ENCODE results near the gene EMX1.

DNA sequence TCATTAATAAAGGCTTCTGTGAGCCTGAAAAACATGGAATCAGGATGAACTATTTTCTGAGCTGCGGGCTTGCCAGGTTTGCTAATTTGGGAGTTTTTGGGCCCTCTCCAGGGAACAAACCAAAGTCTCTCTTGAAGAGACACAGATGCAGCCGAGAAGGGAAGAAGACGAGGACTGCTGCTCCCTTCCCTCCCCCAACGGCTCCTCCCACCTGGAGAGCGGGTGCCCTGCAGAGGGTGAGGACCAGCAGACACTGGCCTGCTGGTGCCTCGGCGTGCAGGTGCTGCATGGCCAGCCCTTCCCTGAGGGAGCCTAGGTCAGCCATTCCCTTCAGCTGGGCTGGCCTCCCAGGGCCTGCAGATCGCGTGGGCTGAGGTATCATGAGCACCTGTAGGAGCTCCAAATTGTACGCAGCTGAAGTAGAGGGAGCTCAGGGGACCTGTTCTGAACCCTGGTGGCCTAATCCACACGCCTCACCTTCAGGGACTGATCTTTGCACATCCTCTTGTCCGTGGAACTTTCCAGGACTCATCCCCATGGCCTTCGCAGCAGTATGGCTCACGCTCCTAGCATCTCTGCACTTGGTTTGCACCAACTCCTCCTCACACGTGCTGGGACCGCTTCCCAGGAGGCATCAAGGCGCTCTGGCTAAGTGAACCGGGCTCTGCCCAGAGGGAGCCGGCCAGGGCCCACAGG, 19.5 kb downstream of the EMX1 start:
- TF ChIP-seq, protein P1, sequence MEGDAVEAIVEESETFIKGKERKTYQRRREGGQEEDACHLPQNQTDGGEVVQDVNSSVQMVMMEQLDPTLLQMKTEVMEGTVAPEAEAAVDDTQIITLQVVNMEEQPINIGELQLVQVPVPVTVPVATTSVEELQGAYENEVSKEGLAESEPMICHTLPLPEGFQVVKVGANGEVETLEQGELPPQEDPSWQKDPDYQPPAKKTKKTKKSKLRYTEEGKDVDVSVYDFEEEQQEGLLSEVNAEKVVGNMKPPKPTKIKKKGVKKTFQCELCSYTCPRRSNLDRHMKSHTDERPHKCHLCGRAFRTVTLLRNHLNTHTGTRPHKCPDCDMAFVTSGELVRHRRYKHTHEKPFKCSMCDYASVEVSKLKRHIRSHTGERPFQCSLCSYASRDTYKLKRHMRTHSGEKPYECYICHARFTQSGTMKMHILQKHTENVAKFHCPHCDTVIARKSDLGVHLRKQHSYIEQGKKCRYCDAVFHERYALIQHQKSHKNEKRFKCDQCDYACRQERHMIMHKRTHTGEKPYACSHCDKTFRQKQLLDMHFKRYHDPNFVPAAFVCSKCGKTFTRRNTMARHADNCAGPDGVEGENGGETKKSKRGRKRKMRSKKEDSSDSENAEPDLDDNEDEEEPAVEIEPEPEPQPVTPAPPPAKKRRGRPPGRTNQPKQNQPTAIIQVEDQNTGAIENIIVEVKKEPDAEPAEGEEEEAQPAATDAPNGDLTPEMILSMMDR (conservative IDR thresholded peaks at IDR 0.05; ENCODE audit: low read length), result no peak
- no peak for TF ChIP-seq EZH2phosphoT487 (IDR thresholded peaks at IDR 0.05; ENCODE audit: borderline replicate concordance, low read depth, low read length)
